CD4-positive, alpha-beta T cell treated with Interleukin-4 for 1 hour (primary cell): ENCODE measurements around the gene DSTN.

Experiments used
- DNase-seq, 2 donors: peaks; one replicate each; pipeline ENCODE4 v3.0.0-alpha.2; 2020 to 2022

DSTN gene

DNA sequence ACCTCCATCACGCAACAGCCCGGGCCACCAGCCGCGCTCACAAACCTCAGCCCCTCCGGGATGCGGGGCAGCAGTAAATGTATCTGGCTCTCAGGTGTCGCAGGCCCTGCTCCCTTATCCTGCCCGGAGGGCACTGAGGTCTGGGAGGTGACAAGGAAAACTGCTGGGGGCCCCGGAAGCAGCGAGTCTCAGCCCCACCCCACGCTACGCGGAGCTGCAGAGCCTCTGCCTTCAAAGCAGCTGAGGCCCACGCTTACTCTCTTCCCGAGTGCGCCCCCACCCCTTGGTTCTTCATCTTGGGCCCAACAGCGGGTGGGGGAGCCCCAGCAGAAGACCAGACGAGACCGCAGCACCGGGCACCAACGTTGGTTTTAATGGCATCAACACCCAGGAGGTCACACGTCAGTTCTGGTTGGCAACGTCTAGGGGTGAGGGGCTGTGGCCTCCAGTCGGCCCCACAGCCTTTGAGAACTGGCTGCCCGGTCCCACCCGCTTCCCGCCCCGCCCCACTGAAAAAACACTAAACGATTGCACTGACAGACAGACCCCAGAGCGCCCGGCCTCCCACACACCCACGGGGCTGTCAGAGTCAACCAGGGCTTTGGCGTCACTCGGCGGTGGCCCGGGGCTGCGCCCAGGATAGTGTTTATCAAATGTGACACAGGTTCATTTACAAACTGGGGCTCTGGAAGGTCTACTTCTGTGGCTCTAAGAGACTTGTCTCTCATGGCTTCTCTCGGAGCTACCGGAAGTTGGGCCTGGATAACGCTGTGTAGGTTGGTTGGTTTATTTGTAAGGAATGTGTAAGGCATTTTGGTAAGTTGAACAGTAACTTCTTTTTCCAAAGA lies 43.7 kb downstream of the DSTN start:
- no peak for DNase-seq

DNA sequence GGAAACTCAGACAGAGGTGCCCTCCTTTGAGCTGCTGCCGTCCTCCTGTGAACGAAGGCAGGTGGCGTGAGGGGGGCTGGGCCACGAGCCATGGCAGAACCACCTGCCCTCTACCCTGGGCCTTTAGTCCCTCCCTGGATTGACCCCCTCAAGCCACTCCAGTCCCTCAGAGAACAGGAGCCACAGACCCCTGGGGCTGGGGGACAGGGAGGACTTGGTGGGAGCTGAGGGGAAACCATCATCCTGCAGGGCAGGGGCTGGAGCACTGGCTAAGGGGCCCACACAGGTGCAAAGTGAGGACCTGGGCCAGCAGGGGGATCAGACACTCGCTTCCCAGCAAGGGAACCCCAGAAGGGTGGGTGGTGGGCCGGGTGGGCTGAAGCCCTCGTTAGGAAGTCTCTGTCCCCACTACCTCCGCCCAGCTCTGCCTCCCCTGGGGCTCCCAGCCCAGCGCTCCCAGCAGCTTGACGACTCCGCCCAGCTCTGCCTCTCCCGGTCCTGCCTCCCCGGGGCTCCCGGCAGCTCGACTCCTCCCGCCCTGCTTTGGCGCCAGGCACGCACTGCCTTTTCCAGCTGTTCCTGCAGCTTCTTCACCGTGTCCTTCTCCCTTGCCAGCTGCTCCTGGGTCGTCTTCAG lies 44.4 kb downstream of the DSTN start:
- no peak for DNase-seq

GRCh38 chr20:17614812-17615644 lies 45.2 kb downstream of the DSTN start:
- DNase-seq = no peak

DNA sequence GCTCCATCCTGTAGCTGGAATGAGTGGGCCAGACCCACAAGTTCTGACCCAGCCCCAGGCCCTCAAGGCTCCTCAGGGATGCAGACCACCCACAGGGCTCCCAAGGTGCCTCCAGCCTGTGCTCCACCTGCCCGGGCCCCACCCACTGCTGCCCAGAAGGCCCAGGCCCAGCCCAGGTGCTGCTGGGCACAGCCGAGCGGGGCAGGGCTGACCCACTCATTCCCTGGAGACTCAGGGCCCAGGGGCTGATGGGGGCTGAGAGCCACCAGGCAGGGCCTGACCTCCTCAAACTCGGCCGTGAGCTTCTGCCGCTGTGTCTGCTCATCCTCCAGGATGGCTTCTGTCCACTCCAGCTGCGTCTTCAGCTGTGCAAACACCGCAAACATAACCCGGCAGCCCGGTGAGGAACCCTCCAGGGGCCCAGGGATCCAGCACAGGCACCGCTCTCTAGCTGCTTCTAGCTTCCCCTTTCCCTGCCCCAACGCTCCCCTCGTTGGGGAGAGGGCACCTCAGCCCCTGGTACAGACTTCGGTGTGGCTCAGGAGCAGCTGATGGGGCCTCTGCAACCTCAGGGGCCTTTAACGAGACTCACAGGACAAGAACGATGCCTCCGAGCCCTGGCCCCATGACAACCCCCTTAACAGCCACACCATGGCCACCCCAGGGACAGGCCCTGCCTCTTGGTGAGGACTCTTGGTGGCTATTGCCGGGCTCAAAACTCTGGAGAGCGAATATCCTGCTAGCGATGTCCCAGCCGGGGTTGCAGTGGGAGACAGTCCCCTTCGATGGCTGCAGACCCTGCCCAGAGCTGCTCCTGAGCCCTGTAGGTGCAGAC lies 46.0 kb downstream of the DSTN start:
- DNase-seq = no peak

DNA sequence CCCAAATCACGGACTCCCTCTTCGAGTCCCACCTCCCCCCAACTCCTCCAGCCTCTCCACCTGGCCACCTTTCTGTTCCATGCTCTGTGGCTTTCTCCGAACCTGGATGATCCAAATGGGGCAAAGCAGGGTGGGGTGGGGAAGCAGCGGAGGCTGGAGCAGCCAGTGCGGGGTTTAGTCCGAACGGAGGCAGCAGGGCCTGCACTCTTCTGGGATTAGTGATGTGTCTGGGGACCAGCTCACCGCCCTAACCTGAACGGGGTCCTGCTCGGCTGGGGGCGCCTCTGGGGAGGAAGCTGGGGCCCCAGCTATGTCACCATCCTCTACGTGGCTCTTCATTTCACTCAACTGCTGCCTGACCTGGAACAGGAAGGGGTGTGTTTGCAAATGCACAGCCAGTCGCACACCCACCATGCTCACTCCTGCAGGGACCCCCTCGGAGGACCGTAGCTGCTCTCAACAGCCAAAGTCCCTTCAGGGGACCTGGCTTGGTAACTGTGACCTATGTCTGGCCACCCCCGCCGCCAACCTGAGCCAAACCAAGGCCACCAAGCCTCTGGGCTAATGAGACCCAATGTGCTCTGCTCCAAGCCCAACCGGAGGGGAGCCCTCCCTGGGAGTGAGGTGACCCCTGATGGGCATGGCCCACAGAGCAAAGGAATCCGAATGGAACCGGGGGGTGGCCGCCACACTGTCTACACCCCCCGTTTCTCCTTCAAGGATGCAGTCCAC lies 46.8 kb downstream of the DSTN start:
- DNase-seq = no peak

DNA sequence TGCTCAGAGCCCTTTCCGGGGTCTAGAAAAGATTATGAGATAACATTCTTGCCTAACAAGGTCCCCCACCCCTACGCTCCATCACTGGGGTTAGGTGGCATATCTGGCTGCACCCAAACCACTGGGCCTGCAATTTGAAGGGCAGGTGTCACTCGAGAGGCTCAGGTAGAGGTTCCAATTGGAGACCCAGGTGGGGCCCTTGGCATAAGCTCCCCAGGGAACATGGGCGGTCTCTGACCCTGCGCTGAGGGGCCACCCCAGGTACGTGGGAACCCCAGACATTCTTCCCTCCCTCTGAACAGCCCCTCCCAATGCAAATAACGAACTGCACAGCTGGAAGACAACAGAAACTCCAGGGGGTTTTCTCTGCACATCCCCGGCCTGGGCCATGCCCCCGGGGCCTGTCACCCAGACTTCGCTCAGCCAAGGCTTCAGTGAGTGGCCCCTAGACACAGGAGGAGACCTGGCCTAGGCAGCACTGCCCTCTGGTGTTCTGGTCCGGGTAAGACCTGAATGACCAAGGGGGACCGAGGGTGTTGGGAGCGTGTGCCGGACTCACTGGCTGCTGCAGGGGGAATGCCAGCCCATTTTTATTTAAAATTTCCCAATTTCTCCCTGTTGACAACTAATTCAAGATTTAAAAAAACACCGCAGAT lies 47.5 kb downstream of the DSTN start:
- peak; percentile 46 to 57 for DNase-seq

DNA sequence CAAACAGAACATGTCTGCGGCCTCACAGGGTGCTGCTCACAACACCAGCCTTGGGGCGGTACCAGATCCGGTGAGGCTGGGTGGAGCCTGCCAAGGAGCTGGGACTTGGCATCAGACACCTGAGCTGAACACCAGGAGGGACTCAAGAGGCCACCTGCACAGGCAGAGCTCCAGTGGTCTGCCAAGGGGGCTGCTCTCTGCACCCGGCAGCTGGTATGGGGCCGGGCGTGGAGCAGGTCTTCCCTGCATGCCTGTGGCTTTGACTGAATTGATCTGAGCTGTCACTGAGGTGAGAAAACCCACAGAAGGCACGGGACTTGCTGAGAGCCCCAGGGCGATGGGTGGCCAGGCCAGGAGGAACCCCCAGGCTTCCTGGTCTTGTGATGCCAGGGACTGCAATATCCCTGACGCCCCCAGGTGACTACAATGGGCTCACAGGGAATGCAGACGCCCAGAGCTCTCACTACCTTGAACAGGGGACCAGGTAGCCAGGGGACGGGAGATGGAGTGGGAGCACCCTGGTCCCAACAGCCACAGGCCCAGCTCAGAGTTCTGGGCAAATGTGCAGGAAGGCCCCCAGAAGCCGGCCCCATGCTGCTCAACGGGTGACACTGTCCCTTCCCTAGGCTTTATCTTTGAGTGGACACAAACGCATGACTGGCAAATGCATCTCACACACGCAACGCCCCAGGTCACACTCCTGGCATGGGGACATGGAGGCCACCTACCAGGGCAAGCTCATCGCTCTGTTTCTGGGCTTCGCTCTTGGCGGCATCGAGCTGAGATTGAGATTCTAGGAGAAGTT lies 48.2 kb downstream of the DSTN start:
- peak in 1 of 2 donors; percentile 9 for DNase-seq

DNA sequence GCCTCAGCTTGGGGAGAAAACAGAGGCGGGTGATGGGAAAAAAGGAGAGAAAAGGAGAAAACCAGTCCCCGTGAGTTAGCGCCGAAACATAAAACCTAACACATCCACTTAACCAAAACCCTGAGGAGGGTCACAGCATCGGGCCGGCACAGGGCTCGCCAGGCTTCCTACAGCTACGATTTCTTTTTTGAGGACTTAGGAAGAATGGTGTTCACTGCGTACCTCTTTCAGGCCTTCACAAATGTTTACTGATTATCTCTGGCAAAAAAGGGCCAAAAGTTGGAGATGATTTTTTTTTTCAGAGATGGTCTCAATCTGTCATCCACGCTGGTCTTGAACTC lies 48.8 kb downstream of the DSTN start:
- DNase-seq = no peak

GRCh38 chr20:17619351-17620093 lies 49.6 kb downstream of the DSTN start:
- DNase-seq = peak in 1 of 2 donors; percentile 8

- DNase-seq = peak in 1 of 2 donors; percentile 10
These were observed 50.7 kb downstream of the DSTN start for GRCh38 chr20:17620371-17621228.

GRCh38 chr20:17621229-17621968 lies 51.5 kb downstream of the DSTN start:
- no peak for DNase-seq

DNA sequence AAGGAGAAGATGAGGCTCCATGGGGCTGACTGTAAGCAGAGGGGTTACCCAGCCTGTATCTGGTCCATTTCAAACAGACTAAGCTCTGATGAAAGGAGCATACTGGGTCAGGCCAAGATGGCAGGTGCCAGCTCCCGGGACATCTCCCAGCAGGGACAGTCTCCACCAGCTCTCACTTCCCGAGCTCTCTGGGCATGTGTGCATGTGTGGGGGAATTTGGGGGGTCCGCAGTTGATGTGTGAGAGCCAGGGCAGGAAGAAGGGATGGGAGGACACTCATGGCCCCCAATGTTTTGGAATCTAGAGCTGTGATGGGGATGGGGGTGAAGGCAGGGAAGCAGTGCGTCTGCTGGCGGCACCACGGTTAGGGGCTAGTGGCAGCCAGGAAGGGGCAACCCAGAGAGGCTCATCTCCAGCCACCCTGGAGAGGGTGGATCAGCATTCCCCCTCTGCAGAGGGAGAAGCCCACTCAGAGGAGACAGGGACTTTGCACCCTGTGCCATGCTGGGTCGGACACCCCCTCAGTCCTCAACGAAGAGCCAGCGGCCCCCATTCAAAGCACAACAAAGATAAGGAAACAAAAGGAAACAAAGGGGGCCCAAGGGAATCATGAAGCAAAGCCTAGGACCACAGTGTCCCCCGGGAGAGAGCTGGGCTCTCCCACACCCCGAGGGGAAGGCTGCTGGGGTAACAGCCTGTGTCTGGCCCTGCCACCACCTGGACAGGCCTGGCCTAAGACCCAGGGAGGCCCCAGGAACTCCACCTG lies 52.4 kb downstream of the DSTN start:
- DNase-seq = peak in 1 of 2 donors; percentile 9

- DNase-seq = peak in 1 of 2 donors; percentile 11
These were observed 53.1 kb downstream of the DSTN start for GRCh38 chr20:17622851-17623508.

DNA sequence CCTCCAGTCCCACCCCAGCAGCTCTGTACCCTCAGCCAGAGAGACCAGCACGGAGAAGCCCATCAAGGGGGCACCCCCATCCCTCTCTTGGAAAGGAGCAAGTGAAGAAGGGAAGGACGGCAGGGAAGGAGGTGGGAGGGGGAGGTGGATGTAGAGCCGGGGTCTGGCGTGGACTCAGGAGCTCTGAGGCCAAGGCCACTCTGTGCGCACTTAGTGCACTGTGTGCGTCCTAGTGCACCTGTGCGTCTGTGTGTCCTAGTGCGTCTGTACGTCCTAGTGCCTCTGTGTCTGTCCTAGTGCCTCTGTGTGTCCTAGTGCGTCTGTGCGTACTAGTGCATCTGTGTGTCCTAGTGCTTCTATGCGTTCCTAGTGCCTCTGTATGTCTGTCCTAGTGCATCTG lies 54.2 kb downstream of the DSTN start:
- peak in 1 of 2 donors; percentile 8 for DNase-seq

DNA sequence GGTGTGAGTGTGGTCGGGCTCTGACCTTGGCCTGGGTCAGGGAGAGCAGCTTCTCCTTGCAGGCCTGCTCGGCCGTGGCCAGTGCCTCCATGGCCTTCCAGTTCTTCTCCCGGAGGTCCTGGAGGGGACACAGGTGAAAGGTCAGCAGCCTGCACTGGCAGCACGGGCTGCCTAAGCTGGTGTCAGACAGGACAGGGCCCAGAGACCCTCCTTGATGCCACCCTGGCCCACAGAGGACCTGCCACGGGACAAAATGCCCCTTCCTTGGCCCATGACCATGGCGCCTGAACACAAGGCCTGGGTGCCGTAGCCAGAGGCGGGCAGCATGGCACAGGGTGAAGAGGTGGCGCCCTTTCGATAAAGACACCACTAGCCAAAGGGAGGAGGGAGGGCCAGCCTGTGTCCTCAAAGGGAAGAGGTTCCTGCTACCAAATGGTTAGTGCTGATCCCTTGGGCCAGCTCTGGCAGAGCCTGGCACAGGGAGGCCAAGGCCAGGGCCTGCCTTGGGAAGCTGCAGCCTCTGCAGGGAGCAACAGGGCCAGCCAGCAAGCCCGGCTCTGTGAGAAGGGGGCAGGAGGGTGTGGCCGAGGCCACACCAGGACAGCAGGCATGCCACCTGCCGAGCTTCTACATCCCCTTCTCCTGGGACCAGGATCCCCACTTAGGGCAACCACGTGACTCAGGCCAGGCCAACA lies 54.8 kb downstream of the DSTN start:
- peak in 1 of 2 donors; percentile 2 for DNase-seq
